ENCODE results near the gene ZFHX2. TPM values are rescaled to one million over a fixed set of nuclear protein-coding genes. Genes with fewer than 3 reads are reported as not detected.
A peak's percentile ranks its signal among the peaks of the same experiment; 100 is the strongest.
"Not testable (repeated sequence)": the region's sequence is repeated elsewhere in the genome, so short reads cannot be mapped to it uniquely, and the experiment has no call there.

ZFHX2 gene
- total RNA-seq = 0.60 TPM
- long read RNA-seq, partial matches to known transcripts = 1 of 1 reads
- long read RNA-seq, other reads (novel, unspliced or antisense) = 0 of 1 reads

DNA sequence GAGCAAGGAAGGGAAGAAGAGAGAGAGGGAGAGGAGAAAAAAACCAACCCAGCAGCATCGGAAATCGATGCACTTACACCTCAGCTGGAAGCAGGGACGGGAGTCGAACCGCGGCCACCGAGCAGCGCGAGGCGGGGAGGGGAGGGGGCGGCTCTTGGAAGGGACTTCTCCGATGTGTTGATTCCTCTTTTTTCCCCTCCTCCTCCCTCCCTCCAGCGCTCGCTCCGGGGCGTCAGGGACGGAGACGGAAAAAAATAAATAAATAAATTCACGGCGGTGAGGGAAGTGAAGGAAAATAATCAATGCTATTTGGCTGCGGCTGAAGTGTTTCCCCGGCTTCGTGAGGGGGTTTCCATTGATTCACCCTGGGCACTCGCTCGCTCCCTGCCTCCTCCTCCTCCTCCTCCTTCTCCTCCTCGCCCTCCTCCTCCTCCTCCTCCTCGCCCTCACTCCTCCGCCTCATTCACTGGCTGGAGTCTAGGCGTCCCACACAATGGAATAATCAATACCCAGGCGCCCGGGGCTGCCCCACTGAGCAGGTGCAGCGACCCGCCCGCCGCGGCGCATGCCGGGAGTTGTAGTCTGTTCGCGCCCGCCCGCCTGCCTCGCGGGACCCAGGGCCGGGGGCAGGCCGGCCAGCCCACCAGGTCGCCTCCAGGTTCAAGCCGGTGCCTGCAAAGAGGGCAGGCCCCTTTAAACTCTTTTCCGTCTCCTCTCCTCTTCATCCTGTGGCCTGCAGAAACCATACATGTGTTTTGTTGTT is at the start of gene ZFHX2:
TSS of gene ZFHX2 (minus strand) at position 500 of the 763 bp plus-strand sequence. CDS start 16,440 bp downstream, outside the sequence.
- peak; percentile 68 for ATAC-seq
- intact Hi-C loops (cut with DNase I) = no loop called here
- DNase-seq (ENCODE audit: missing footprints) = peak; percentile 94

DNA sequence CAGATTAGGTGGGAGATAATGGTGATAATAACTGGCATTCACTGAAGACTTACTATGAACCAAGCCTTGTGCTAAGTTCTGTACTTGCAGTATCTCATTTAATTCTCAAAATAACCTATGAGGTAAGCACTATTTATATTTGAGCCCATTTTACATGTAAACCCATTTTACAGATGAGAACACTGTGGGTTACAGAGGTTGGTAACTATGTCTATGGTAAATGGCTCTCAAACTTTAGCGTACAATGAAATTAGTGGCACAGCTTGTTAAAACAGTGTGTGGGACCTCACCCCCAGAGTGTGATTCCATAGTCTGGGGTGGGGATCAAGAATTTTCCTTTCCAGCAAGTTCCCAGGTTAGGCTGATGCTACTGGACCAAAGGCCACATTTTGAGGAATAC is 49.2 kb upstream of the ZFHX2 start:
- no peak for DNase-seq (ENCODE audit: missing footprints)
- ATAC-seq = no peak
- intact Hi-C loops (cut with DNase I) = no loop called here

DNA sequence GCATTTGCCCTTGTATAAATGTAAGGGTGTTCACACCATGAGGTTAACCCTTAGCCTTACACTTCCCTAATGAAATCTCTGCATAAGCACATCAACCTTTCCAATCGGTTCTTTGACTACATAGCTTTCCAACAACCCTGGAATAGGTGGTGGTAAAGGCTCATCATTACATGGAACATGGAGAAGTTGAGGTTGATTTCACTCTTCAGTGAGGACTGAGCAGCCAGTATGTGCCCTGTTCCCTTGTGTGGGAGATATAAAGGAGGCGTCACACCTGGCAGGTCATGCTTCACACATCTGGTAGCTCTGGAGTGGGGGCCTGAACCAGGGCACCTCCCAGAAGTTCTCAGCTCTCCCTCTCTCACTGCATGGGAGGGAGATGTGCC is 48.8 kb upstream of the ZFHX2 start:
- DNase-seq (ENCODE audit: missing footprints) (no peak), ATAC-seq (no peak)
- intact Hi-C loops (cut with DNase I) = no loop called here

DNA sequence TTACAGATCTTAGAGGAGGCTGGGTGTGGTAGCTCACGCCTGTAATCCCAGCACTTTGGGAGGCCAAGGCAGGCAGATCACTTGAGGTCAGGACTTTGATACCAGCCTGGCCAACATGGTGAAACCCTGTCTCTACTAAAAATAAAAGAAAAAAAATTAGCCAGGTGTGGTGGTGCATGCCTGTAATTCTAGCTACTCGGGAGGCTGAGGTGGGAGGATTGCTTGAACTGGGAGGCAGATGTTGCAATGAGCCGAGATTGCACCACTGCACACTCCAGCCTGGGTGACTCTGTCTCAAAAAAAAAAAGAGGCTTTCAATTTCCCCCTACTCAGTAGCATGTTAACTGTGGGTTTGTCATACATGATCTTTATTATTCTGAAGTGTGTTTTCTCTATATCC is 42.6 kb upstream of the ZFHX2 start:
- ATAC-seq; DNase-seq (ENCODE audit: missing footprints); intact Hi-C loops (cut with DNase I): not testable (repeated sequence)

DNA sequence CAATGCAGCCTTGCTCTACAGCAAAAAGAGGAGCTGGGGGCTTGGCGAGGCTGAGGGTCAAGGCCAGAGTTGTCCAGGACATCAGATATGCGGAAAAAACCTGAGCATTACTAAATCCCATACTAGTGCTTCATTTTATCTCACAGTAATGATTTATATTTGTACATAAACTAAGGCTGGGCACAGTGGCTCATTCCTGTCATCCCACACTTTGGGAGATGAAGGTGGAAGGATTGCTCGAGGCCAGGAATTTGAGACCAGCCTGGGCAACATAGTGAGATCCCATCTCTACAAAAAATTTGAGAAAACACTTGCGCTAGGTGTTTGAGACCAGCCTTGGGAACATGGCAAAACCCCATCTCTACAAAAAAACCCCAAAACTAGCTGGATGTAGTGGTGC is 38.6 kb upstream of the ZFHX2 start:
- ATAC-seq (no peak), DNase-seq (ENCODE audit: missing footprints) (no peak)
- intact Hi-C loops (cut with DNase I) = no loop called here

DNA sequence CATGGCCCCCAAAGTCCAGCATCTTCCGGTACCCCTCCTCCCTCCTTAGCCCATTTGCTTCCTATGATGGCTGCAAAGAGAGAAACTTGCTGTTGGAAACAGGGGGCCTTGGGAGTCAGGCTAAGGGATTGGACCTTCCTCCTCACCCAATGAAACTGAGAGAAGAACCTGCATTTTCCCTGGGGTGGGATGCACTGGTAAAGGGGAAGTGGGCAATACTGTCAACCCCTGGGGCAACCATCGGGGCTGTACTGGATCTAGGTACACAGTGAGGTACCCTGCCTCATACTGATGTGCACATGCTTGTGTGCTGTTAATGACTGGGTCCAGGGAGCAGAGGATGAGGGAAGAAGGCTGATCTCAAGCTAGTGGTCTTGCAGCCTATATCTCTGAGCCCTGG is 38.0 kb upstream of the ZFHX2 start:
- no peak for ATAC-seq
- intact Hi-C loops (cut with DNase I) = loop anchor here (1.0 to 2.0 kb wide), 2 partner anchors 43 to 340 kb away; no protein-coding TSS in a partner anchor

DNA sequence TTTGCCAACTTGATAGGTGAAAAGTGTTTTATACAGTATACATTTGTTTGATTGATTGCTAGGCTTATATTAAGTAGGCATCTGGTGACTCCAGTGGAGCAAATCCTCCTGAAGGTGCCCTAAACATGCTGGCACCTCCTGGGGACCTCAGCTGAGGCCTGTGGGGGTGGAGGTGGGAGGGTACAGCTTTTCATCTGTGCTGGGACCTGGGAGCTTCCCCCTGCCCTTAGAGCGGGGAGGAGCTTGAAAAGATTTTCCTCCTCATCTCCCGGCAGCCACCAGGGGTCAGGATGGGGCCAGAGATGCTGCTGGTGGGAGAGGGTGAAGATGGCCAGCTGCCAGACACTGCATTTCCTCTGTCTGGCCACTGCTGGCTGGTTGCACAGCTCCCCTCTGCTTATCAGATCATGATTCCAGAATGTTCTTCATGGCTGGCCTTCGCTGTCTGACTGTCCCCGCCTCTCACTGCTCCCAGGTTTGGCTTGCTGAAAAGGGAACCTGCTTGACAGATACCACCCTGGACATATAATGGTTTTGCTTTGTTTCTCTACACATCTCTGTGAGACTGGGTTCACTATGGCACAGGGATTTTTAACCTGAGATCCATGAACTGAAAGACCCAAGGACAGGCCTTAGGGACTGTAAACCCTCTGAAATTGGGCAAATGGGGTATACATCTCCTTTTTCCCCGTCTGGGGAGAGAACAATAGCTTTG is 37.5 kb upstream of the ZFHX2 start:
- DNase-seq (ENCODE audit: missing footprints) (peak; percentile 91), ATAC-seq (peak; percentile 83)
- intact Hi-C loops (cut with DNase I) = loop anchor here (1.0 to 2.0 kb wide), 2 partner anchors 44 to 340 kb away; no protein-coding TSS in a partner anchor

More for the DNA sequence above, 38.0 kb upstream of the ZFHX2 start:
- DNase-seq (ENCODE audit: missing footprints) = no peak

DNA sequence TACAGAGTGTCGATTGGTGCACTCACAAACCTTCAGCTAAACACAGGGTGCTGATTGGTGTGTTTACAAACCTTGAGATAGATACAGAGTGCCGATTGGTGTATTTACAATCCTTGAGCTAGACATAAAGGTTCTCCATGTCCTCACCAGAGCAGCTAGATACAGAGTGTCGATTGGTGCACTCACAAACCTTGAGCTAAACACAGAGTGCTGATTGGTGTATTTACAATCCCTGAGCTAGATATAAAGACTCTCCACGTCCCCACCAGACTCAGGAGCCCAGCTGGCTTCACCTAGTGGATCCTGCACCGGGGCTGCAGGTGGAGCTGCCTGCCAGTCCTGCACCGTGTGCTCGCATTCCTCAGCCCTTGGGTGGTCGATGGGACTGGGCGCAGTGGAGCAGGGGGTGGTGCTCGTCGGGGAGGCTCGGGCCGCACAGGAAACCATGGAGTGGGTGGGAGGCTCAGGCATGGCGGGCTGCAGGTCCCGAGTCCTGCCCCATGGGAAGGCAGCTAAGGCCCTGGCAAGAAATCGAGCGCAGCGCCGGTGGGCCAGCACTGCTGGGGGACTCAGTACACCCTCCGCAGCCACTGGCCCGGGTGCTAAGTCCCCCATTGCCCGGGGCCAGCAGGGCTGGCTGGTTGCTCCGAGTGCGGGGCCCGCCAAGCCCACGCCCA is 33.1 kb upstream of the ZFHX2 start:
- not testable (repeated sequence) for ATAC-seq; DNase-seq (ENCODE audit: missing footprints)

DNA sequence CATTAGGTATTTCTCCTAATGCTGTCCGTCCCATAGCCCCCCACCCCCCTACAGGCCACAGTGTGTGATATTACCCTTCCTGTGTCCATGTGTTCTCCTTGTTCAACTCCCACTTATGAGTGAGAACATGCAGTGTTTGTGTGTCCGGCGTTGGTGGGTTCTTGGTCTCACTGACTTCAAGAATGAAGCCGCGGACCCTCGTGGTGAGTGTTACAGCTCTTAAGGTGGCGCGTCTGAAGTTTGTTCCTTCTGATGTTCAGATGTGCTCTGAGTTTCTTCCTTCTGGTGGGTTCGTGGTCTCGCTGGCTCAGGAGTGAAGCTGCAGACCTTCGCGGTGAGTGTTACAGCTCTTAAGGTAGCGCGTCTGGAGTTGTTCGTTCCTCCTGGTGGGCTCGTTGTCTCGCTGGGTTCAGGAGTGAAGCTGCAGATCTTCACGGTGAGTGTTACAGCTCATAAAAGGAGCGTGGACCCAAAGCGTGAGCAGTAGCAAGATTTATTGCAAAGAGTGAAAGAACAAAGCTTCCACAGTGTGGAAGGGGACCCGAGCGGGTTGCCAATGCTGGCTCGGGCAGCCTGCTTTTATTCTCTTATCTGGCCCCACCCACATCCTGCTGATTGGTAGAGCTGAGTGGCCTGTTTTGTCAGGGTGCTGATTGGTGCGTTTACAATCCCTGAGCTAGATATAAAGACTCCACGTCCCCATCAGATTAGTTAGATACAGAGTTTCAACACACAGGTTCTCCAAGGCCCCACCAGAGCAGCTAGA is 32.4 kb upstream of the ZFHX2 start:
- intact Hi-C loops (cut with DNase I); ATAC-seq: not testable (repeated sequence)

More for the DNA sequence above, 33.1 kb upstream of the ZFHX2 start:
- intact Hi-C loops (cut with DNase I) = not testable (repeated sequence)

DNA sequence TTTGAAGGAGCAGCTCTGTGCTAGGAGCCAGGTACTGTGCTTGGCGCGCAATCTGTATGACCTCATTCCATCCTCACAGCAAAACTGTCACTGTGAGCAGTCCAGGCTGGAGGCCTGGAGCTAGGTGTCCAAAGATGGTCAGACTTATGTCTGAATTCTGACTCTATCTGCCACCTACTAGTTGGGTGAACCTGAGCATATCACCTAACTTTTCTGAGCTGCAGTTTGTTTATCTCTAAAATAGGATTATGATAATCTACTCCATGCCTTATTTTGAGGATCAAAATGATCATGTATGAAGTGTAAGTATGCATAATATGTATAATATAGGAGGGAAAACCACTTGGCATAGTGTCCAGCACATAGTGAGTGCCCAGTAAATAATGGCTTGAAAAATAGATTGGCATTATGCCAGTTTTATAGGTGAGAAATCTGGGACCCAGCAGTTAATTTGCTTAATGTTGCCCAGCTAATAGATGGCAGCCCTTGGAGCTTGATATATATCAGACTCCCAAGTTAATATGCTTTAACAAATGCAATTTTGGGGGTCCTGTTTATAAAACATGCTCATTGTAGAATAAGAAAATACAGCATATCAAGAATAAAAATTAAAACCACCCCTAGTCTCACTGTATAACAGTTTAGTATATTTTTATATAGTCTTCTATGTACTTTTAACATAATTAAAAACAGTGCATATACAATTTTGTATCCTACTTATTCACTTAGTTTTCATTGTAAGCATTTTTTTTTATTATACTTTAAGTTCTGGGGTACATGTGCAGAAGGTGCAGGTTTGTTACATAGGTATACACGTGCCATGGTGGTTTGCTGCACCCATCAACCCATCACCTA is 31.6 kb upstream of the ZFHX2 start:
- no peak for ATAC-seq
- intact Hi-C loops (cut with DNase I) = no loop called here

More for the DNA sequence above, 32.4 kb upstream of the ZFHX2 start:
- DNase-seq (ENCODE audit: missing footprints) = not testable (repeated sequence)

DNA sequence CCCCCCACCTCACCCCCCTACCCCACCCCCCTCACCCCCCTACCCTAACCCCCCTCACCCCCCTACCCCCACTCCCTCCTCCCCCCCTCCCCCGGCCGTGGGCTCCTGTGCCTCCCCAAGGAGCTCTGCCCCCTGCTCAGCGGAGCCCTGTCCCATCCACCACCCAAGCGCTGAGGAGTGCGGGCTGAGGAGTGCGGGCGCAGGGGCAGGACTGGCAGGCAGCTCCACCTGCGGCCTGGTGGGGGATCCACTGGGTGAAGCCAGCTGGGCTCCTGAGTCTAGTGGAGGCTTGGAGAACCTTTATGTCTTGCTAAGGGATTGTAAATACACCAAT is 29.4 kb upstream of the ZFHX2 start:
- intact Hi-C loops (cut with DNase I) = no loop called here
- ATAC-seq = no peak
- DNase-seq (ENCODE audit: missing footprints) = no peak

More for the DNA sequence above, 31.6 kb upstream of the ZFHX2 start:
- no peak for DNase-seq (ENCODE audit: missing footprints)

DNA sequence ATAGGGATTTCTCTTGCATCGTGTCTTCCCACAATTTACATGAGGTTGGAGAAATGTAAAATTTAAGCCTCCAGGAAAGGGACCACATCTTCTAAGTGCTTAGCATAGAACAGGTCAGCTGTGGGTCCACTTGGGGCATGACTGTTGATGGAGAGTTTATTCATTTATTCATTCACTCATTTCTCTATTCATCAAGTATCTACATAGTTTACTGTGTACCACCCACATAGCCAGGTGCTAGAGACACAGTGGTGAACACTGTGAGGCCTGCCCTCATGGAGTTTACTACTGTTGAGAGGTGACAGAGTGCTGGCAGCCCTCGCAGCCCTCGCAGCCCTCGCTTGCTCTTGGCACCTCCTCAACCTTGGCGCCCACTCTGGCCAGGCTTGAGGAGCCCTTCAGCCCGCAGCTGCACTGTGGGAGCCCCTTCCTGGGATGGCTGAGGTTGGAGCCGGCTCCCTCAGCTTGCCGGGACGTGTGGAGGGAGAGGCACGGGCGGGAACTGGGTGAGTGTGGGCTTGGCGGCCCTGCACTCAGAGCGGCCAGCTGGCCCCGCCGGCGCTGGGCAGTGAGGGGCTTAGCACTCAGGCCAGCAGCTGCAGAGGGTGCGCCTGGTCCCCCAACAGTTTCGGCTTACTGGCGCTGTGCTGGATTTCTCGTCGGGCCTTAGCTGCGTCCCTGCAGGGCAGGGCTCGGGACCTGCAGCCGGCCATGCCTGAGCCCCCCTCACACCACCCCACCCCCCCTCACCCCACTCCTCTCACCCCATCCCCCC is 28.8 kb upstream of the ZFHX2 start:
- intact Hi-C loops (cut with DNase I) = no loop called here
- DNase-seq (ENCODE audit: missing footprints) (no peak), ATAC-seq (no peak)

DNA sequence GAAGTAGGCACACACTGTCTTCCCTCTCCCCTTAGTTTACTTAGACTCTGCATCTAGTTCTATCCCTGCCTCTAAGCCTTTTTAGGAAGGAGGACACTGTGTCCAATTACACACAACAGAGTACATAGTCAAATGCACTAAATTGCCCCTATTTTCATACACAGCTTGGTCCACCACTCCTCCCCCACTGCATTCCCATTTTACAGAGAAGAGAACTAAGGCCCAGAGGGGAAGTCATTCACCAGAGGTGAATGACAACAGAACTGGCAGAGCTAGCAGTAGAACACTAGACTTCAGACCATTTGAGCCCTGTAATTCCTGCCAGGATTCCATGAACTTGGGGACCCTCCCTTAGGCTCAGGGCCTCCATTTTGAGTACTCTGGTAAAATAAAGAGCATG is 28.2 kb upstream of the ZFHX2 start:
- intact Hi-C loops (cut with DNase I) = no loop called here
- ATAC-seq (no peak), DNase-seq (ENCODE audit: missing footprints) (no peak)

DNA sequence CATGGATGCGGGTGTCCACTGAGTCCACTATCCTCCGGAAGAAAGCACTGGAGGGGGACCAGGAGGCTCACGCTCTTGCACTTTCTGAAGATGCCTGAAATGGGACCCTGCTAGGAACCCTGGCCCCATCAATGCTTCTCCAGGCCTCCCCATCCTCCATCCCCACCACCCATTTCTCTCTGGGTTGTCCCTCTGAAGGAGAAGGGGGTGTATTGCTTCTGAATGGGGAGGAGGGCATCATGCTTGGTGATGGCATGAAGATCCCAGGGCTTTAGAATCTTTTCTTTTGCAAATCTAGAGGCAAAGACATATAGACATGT is 27.7 kb upstream of the ZFHX2 start:
- intact Hi-C loops (cut with DNase I) = no loop called here
- DNase-seq (ENCODE audit: missing footprints) (no peak), ATAC-seq (no peak)

DNA sequence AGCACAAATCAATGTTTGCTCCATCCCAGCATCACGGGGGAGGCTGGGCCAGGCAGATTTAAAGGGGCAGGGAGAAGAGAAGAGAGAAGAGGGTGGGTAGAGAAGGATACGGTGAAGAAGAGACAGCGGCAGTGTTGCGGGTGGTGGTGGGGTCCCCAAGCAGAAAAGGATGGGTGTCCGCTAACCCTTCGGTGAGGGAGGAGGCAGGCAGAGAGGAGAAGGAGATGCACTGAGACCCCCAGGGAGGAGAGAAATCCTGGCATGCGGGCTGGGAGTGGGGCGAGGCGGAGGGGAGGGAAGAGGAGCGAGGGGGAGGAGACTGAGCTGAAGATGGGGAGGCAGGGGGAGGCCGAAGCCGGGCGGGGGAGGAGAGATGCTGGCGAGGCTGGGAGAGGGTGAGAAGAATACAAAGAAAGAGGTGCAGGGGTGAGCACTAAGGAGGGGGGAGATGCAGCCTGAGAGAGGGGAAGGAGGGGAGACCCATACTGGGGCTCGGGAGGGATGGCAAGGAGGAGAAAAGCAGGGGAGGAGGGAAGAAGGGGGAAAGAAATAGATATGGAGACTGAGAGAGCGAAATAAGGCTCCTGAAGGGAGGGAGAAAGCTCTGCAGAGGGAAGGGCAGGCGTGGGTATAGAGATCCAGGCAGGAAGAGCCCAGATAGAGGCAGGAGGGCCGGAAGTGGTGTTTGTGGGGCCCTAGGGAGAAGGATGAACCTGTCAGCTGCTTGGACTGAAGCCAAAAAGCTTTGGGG is 27.2 kb upstream of the ZFHX2 start, which contains the start of gene JPH4:
TSS of gene JPH4 (minus strand) at position 231 of the 751 bp plus-strand sequence. CDS start 1,337 bp downstream, outside the sequence.
- intact Hi-C loops (cut with DNase I) = no loop called here

DNA sequence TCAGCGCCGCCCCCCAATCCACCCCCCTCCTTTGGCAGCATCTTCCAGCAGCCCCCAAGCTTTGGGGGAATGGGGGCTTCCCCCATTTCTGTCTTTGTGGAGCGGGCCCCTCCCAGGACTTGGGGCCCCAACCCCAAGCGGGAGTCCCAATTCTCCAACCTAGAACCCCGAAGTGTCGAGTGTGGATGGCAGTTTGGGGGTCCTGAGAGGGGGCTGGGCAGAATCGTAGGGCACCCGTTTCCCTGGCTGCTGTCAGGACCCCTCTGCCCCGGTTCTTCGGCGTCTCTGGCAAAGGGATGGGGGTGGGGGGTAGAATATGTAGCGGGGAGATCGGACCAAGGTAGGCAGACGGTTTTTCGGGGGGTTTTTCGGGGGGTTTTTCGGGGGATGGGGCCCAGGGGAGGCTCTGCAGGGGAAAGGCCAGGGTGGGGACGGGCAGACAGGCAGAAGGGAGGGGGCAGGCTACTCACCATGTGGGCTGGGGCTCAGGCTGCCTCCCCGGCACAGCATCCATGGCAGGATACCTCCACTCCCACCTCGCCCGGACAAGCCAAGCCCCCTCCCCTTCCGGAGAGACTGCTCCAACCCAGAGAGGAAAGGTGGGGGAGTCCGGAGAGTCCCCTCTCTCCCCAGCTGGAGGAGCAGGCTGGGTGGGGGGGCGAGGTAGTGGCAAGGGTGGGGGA is 26.3 kb upstream of the ZFHX2 start:
- DNase-seq (ENCODE audit: missing footprints) (no peak), ATAC-seq (no peak)
- intact Hi-C loops (cut with DNase I) = no loop called here

More for the DNA sequence above, 27.2 kb upstream of the ZFHX2 start, which contains the start of gene JPH4:
- ATAC-seq (no peak), DNase-seq (ENCODE audit: missing footprints) (no peak)

All from Right ventricle myocardium inferior (tissue), 1 donor.